ENCODE data around the gene MIER1.

MIER1 gene

GRCh38 chr1:67005068-67005467 is 80.3 kb downstream of the MIER1 start:
- no peak for TF ChIP-seq CTCF (IDR thresholded peaks at IDR 0.05; ENCODE audit: insufficient read depth, low read length, poor library complexity, severe bottlenecking)
- TF ChIP-seq EZH2phosphoT487 (conservative IDR thresholded peaks at IDR 0.05; ENCODE audit: low read length): no peak
- no peaks in the 10 kb centered on the region for H4K20me1 ChIP-seq (ENCODE audit: low read depth, low read length)
- no peaks in the 10 kb centered on the region for H3K27me3 ChIP-seq (ENCODE audit: low read length)
- no peak overlapping the region for H2AFZ ChIP-seq (ENCODE audit: low read depth, low read length, severe bottlenecking)
- H3K4me3 ChIP-seq (ENCODE audit: insufficient read depth, low read length, poor library complexity, severe bottlenecking): no peak overlapping the region
- H3K4me2 ChIP-seq (ENCODE audit: low read depth, low read length, poor library complexity, severe bottlenecking): no peak overlapping the region
- H3F3A ChIP-seq (ENCODE audit: insufficient read depth): no peaks in the 10 kb centered on the region
- no peaks in the 10 kb centered on the region for H3K79me2 ChIP-seq (ENCODE audit: insufficient read depth, low read length)
- no peak overlapping the region for H3K27ac ChIP-seq (ENCODE audit: low read depth, low read length)
- H3K9me2 ChIP-seq (replicated peaks; ENCODE audit: insufficient read depth, low read length): no peaks in the 10 kb centered on the region
- no peaks in the 10 kb centered on the region for H3K36me3 ChIP-seq (ENCODE audit: low read length)
- H3K9ac ChIP-seq (ENCODE audit: low read length): no peak overlapping the region
- H3K9me3 ChIP-seq (ENCODE audit: insufficient read depth, low read length): no peaks in the 10 kb centered on the region

GRCh38 chr1:67009792-67010191 is 85.0 kb downstream of the MIER1 start:
- Histone ChIP-seq H3K9me3 (ENCODE audit: insufficient read depth, low read length) (no peaks in the 10 kb centered on the region), H2AFZ (ENCODE audit: low read depth, low read length, severe bottlenecking) (no peak overlapping the region), H3K79me2 (ENCODE audit: insufficient read depth, low read length) (no peaks in the 10 kb centered on the region), H4K20me1 (ENCODE audit: low read depth, low read length) (no peaks in the 10 kb centered on the region), H3K4me2 (ENCODE audit: low read depth, low read length, poor library complexity, severe bottlenecking) (no peak overlapping the region), H3F3A (ENCODE audit: insufficient read depth) (no peaks in the 10 kb centered on the region), H3K27me3 (ENCODE audit: low read length) (no peaks in the 10 kb centered on the region), H3K9me2 (replicated peaks; ENCODE audit: insufficient read depth, low read length) (no peaks in the 10 kb centered on the region), H3K9ac (ENCODE audit: low read length) (no peak overlapping the region), H3K27ac (ENCODE audit: low read depth, low read length) (no peak overlapping the region), H3K4me3 (ENCODE audit: insufficient read depth, low read length, poor library complexity, severe bottlenecking) (no peak overlapping the region), H3K36me3 (ENCODE audit: low read length) (no peaks in the 10 kb centered on the region)
- TF ChIP-seq CTCF (IDR thresholded peaks at IDR 0.05; ENCODE audit: insufficient read depth, low read length, poor library complexity, severe bottlenecking) (no peak), EZH2phosphoT487 (conservative IDR thresholded peaks at IDR 0.05; ENCODE audit: low read length) (no peak)

- no peaks in the 10 kb centered on the region for H4K20me1 ChIP-seq (ENCODE audit: low read depth, low read length)
- no peaks in the 10 kb centered on the region for H3F3A ChIP-seq (ENCODE audit: insufficient read depth)
- H3K79me2 ChIP-seq (ENCODE audit: insufficient read depth, low read length): no peaks in the 10 kb centered on the region
- no peak overlapping the region for H3K27ac ChIP-seq (ENCODE audit: low read depth, low read length)
- no peak overlapping the region for H3K4me3 ChIP-seq (ENCODE audit: insufficient read depth, low read length, poor library complexity, severe bottlenecking)
- H3K4me2 ChIP-seq (ENCODE audit: low read depth, low read length, poor library complexity, severe bottlenecking): no peak overlapping the region
- no peak overlapping the region for H3K9ac ChIP-seq (ENCODE audit: low read length)
- H3K36me3 ChIP-seq (ENCODE audit: low read length): peaks cover 10% of the 10 kb centered on the region
- no peaks in the 10 kb centered on the region for H3K9me3 ChIP-seq (ENCODE audit: insufficient read depth, low read length)
- H2AFZ ChIP-seq (ENCODE audit: low read depth, low read length, severe bottlenecking): no peak overlapping the region
- TF ChIP-seq CTCF (IDR thresholded peaks at IDR 0.05; ENCODE audit: insufficient read depth, low read length, poor library complexity, severe bottlenecking) (no peak), EZH2phosphoT487 (conservative IDR thresholded peaks at IDR 0.05; ENCODE audit: low read length) (no peak)
- no peaks in the 10 kb centered on the region for H3K9me2 ChIP-seq (replicated peaks; ENCODE audit: insufficient read depth, low read length)
- no peaks in the 10 kb centered on the region for H3K27me3 ChIP-seq (ENCODE audit: low read length)
These were observed 88.8 kb downstream of the MIER1 start for GRCh38 chr1:67013573-67013972.

Data from SU-DHL-6 (cell line).